NCI-H446 treated with DMSO at 0.1 percent for 48 hours (cell line): ENCODE data around the gene GNAZ.
"Not testable (repeated sequence)": the region's sequence is repeated elsewhere in the genome, so short reads cannot be mapped to it uniquely, and the experiment has no call there.

Experiments used
- DNase-seq: peaks from one replicate; lab custom pipeline; 2025; lab: John Stamatoyannopoulos, UW

GNAZ gene

GRCh38 chr22:23044570-23044969 lies 25.7 kb upstream of the GNAZ start:
- no peak for DNase-seq

GRCh38 chr22:23045461-23045860 lies 24.9 kb upstream of the GNAZ start:
- DNase-seq, result no peak

- DNase-seq, result no peak
Observed at GRCh38 chr22:23047265-23047664, 23.1 kb upstream of the GNAZ start.

DNA sequence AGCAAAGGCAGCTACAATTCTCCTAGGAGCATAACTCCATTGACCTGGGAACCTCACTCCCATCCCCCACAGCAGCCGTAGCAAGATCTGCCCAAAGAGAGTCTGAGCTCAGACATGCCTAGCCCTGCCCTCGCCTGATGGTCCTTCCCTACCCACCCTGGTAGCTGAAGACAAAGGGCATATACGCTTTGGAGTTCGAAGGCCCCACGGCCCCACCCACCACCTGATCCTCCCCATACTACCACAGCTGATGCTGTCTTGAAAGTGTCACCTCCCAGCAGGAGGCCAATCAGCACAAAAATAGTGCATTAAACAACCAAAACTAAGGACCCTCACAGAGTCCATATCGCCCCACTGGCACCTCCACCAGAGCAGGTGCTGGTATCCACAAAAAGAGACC lies 22.6 kb upstream of the GNAZ start:
- no peak for DNase-seq

GRCh38 chr22:23050546-23050945 lies 19.8 kb upstream of the GNAZ start:
- not testable (repeated sequence) for DNase-seq

DNA sequence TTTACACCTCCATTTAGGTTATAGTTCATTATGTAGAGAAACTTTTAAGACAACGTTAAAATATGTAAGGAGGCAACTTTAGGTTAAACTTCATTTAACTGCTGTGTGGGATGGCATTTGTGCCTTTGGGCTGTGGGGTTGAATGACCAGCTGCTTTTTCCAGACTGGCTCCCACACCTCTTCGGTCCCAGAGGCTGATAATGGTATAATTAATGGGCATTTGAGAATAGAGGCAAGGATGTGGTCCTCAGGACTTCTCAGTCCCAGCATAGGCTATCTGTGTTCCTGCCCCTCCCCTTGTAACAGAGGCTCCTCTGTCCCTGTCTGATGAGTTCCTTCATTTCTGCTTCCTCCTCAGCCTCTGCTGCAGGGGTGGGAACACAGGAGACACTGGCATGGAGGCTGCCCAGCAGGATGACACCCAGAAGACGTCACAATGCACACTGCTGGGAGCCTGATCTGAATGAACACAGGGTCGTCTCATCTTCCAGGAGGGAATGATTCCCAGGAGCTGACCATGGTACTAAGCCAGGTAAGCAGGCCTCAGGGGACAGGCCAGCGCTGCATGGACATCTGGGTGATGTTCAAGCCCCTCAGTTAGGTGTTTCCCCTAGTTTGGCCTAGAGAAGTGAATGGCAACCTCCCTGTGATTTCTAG lies 17.1 kb upstream of the GNAZ start:
- no peak for DNase-seq

- no peak for DNase-seq
Observed at GRCh38 chr22:23053912-23054530, 16.3 kb upstream of the GNAZ start.

DNA sequence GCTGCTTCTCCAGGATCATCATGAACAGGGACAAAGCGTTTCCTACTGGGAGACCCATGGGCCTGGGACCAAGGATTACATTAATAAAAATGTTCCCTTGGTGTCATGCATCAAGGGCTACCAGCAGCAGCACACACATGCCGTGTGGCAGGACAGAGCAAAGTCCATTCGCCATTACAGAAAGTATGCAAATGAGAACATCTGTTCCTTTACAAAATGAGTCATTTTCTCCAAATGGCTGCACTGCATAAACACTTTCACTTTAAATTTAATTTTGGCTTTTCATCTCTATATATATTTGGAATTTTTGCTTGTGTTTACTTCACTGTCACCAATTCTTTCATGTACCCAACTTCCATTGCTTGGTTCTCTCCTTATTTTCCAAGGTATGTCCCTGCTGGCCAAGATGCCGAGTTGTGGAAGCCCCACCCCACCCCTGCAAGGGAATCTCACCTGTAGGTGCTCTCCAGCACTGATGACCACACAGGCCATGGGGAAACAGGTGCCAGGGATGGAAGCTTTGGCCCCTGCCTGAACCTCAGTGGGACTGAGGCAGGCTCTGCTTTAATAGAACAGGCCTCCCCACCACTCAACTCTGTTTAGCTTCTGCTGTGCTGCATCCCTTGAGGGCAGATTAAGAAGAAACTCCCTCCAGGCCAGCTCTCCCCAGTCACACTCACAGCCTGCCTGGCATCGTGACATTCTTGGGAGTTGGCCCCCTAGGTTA lies 15.6 kb upstream of the GNAZ start:
- DNase-seq, result peak; percentile 20

DNA sequence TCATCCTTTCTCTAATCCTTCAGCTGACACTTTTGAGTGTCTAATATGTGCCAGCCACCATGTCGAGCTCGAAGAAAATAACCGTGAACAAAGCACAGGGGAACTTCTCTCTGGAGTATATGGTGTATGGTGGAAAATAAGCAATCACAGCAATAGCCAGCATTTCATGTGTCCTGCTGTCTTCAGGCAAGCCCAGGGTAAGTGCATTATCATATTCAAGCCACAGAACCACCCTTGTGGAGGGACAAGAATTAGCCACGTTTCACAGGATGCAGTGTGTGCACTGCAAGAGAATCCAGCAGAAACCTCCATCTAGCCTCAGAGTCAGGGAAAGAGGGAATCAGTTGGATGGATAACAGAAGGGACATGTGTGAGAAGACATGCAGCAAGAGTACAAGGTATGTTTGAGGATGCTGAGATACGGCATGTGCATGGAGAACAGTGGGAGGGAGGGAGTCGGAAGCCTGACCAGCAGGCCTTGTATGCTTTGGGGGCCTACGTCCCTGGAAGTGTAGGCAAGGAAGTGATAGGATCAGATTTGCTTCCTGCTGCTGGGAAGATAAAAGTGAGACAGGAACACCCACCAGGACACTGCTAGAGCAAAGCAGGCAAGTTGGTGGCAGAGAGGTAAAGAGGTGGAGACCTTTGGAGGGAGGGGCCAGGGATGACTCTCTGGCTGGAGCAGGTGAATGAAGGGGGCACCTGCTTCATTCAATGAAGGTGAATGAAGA lies 14.7 kb upstream of the GNAZ start:
- no peak for DNase-seq

DNA sequence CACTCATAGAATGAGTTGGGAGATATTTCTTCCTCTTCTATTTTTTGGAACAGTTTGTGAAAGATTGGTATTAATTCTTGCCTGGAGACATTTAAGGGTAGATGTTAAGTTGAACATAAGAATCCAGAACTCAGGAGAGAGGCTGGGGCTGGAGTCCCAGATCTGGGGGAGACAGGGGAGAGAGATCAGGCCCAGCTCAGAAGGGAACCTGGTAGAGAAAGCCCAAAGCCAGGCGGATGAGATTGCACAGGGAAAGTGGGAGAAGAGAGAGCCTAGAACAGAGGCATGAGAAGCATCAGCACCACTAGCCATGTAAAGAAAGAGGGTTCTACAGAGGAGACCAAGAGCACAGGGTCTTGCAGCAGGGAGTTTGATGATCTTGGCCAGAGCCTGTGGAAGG lies 13.0 kb upstream of the GNAZ start:
- no peak for DNase-seq

GRCh38 chr22:23058063-23058462 lies 12.3 kb upstream of the GNAZ start:
- no peak for DNase-seq

GRCh38 chr22:23058481-23059283 lies 11.6 kb upstream of the GNAZ start:
- no peak for DNase-seq

GRCh38 chr22:23059284-23059948 lies 10.9 kb upstream of the GNAZ start:
- DNase-seq, result no peak

DNA sequence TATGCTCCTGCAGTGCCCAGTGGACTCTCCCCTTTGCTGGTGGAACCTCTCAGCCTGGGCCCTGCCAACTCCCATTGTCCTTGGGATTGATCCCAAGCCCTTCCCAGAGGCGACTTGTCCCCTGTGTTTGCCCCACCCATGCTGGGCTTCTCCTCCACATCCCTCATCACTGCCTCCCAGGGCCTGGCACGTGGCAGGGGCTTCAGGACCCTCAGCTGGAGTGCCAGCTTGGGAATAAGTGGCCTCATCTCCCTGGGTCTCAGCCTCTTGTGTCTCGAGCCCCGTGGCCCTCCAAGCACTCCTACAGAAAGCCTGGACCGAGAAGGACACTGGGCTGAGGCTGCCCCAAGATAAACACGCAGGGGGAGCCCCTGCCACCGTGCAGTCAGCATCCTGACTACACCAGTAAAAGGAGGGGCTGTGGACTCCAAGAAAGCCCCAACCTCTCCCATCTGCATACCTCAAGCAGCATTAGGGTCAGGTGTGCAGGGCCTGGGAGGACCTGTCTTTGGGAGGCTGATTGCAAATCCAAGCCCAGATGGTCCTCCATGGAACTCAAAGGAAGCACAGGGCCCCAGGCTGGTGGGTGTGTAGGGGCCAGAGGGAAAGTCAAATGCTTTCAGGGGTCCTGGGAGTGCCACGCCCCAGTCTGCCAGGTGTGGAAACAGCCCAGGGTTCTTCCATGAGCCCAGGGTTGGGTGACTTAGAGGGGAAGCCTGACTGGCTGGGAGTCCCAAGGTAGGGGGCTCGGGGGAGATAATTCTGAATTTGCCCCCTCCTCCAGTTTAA lies 9.5 kb upstream of the GNAZ start:
- DNase-seq, result no peak

- DNase-seq, result no peak
Observed at GRCh38 chr22:23061471-23062280, 8.6 kb upstream of the GNAZ start.

DNA sequence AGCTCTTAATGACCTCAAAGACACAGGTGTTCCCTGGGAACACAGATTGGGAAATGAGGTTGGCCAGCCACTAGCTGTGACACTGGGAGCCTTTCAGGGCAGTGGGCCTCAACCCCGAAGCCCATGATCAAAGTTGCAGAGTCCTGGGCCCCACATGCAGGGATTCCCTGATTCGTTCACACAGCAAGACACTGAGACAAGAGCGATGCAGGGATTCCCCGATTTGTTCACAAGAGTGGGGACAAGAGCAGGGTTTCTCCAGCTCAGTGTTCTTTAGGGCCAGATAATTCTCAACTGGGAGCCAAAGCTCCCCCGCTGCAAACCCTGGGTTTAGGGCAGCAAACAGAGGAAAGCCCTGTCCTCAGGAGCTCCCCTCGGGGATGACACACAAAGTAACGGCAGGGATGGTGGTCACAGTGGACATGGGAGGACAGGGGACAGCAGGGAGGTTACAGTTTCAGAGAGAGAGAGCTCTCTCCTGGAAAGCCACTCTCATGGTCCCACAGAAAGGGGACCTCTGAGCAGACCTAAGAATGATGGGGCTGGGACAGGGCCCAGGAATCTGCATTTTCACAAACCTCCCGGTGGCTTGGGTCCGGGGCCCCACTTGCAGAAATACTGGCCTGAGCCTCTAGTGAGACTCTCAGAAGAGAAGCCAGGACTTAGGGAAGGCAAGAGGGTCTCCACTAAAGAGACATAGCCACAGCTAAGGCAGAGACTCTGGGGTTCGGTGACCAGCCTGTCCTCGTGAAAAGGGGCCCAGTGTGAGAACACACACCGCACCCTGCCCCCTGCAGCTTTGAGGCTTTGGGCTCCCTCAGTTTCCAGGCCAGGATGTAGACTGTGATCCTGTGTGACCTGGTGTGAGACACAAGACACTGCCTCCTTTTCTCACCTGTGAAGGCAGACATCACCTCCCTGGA lies 7.4 kb upstream of the GNAZ start:
- DNase-seq, result no peak

DNA sequence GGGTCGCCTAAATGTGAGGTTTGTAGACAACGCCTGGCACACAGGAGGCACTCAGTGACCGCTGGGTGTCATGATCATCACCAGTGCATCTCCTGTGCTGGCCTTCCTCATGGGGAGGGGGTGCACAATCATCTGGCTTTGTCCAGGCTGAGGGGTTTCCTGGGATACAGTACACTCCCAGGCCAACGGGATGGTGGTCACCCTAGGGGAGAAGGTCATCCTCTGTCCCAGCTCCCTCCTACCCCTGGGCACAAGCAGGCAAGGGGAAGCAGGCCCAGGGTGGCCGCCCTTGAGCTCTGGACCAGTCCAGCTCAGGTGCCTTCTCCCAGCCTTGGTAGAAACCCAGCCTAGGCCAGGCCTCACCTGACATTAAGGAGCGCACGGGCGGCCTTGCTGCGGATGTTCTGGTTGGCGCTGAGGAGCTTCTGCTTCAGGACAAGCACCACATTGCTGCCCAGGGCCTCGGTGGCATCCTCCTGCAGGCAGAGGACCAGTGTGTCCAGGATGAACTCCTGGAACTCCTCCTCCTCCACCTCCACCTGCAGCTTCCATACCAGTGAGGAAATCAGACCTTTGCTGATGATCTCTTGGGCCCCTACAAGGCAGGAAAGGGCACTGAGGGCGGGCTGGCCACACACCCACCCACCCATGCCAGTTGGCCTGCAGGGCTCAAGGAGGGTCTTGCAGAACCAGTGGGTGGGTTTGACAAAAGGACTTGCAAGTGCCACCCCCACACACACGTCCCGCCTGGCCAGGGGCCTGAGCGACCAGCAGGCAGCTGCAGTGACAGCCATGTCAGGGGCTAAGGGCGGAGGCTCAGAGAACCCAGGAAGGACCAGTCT lies 6.6 kb upstream of the GNAZ start:
- DNase-seq, result no peak
